Gastrocnemius medialis (tissue), 4 donors: Measurements from ENCODE around the gene OSBP2. TPM values are rescaled to one million over a fixed set of nuclear protein-coding genes. Genes with fewer than 3 reads are reported as not detected.

ENCODE experiments used
- ATAC-seq, 2 donors: fragments of 150-250 bp; one replicate each; pipeline ENCODE4 v1.9.1; 2016
- DNase-seq, 2 donors: peaks; one replicate each; pipeline ENCODE4 v3.0.0-alpha.2; 2019
- H3K27ac ChIP-seq, 4 donors: fragments of 200-600 bp; sonication (generic); 1 replicate in 1 of 4; 2 replicates in 3 of 4; pipeline ENCODE4 v1.5.1; 2016 to 2018; ENCODE audit warnings: mild to moderate bottlenecking in 2 of 4, moderate library complexity in 1 of 4
- H3K27me3 ChIP-seq, 3 donors: fragments of 200-600 bp; sonication (generic) in 2 of 3; 1 replicate in 1 of 3; 2 replicates in 2 of 3; pipeline versions ENCODE4 v1.5.1 to v1.6.0; 2016 to 2019; ENCODE audit warnings: mild to moderate bottlenecking in 1 of 3, moderate library complexity in 1 of 3
- H3K36me3 ChIP-seq, 2 donors: fragments of 200-600 bp; sonication (generic) in 1 of 2; one replicate each; pipeline ENCODE4 v1.5.1; 2017 to 2018
- H3K4me1 ChIP-seq, 2 donors: fragments of 200-600 bp; sonication (generic) in 1 of 2; one replicate each; pipeline ENCODE4 v1.5.1; 2016 to 2017; ENCODE audit warnings: mild to moderate bottlenecking in 2 of 2
- H3K4me3 ChIP-seq, 4 donors: fragments of 200-600 bp; sonication (generic) in 3 of 4; 1 replicate in 1 of 4; 2 replicates in 3 of 4; pipeline ENCODE4 v1.5.1; 2016 to 2019; ENCODE audit warnings: mild to moderate bottlenecking in 2 of 4
- H3K9me3 ChIP-seq, 3 donors: fragments of 200-600 bp; sonication (generic) in 2 of 3; 1 replicate in 1 of 3; 2 replicates in 2 of 3; pipeline ENCODE4 v1.5.1; 2016 to 2019
- POLR2A ChIP-seq, 2 donors: fragments of 450-650 bp; IDR thresholded peaks; one replicate each; pipeline ENCODE4 v1.6.1; 2017; ENCODE audit warnings: antibody characterized with exemption in 2 of 2, mild to moderate bottlenecking in 2 of 2, moderate library complexity in 2 of 2
- in situ Hi-C, 4 donors: fragments of 200-750 bp; cut with MboI; loops; one replicate each; pipeline versions ENCODE4 v1.15.0 to v1.8.0; 2017; ENCODE audit warnings: low sequenced_read_pairs in 4 of 4
- intact Hi-C: fragments of 100-400 bp; cut with DNase I; formaldehyde crosslinking; loops from one replicate; pipeline ENCODE4 v1.15.1; 2023; ENCODE audit warnings: low total_unique reads
- total RNA-seq, 4 donors: library from RNA; depleted of rRNA; stranded (reverse); fragments of >200 nt; gene quantifications; one replicate each; pipeline versions ENCODE4 v1.1.0 to v1.2.3, GENCODE V29; 2016
- TF ChIP-seq, protein P1 (sequence below), 5 experiments: fragments of 450-650 bp in 3 of 5; fragments of 200-600 bp in 2 of 5; sonication (generic) in 2 of 5; IDR thresholded peaks in 4 of 5; conservative IDR thresholded peaks in 1 of 5; 1 replicate in 4 of 5; 2 replicates in 1 of 5; pipeline ENCODE4 v1.5.1; 2016 to 2019; ENCODE audit warnings: antibody characterized with exemption in 5 of 5, mild to moderate bottlenecking in 3 of 5, moderate library complexity in 3 of 5

OSBP2 gene
- total RNA-seq, 4 donors from 2014 or later, result 2.8 to 4.3 (median 3.0) TPM

DNA sequence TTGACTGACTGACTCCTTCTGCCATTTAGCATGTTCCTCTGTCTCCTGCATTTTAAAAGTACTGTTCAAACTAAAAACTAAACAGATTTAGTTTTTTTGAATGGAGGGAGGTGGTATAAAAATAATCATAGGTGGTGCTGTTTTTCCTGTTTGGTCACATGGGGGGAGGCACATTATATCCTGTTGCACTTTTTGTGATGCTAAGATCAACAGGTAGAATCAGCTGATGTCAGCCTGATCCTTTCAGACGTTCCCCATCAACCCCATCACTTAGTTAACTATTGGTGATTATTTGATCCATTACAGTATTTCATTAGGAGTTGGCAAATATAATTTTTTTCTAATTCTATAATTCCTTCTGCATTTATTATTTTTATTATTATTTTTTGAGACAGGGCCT, 5.1 kb upstream of the OSBP2 start:
- ATAC-seq (no peak), DNase-seq (no peak)
- in situ Hi-C loops (loop anchor here in 1 of 4 donors (10.0 kb wide), 1 partner anchor 55 kb away; the partner anchor contains the start of gene SLC35E4), intact Hi-C loops (loop anchor here (10.0 kb wide), 1 partner anchor 265 kb away; the partner anchor contains the start of gene MTFP1)
- H3K36me3 ChIP-seq, result no peaks in the 10 kb centered on the region
- H3K27ac ChIP-seq, result no peak overlapping the region
- H3K4me1 ChIP-seq, result peaks cover 3 to 5% of the 10 kb centered on the region in 2 donors
- H3K27me3 ChIP-seq, result no peaks in the 10 kb centered on the region
- no peaks in the 10 kb centered on the region for H3K9me3 ChIP-seq
- no peak overlapping the region for H3K4me3 ChIP-seq
- no peak for TF ChIP-seq POLR2A (IDR thresholded peaks at IDR 0.05)
- TF ChIP-seq, protein P1, sequence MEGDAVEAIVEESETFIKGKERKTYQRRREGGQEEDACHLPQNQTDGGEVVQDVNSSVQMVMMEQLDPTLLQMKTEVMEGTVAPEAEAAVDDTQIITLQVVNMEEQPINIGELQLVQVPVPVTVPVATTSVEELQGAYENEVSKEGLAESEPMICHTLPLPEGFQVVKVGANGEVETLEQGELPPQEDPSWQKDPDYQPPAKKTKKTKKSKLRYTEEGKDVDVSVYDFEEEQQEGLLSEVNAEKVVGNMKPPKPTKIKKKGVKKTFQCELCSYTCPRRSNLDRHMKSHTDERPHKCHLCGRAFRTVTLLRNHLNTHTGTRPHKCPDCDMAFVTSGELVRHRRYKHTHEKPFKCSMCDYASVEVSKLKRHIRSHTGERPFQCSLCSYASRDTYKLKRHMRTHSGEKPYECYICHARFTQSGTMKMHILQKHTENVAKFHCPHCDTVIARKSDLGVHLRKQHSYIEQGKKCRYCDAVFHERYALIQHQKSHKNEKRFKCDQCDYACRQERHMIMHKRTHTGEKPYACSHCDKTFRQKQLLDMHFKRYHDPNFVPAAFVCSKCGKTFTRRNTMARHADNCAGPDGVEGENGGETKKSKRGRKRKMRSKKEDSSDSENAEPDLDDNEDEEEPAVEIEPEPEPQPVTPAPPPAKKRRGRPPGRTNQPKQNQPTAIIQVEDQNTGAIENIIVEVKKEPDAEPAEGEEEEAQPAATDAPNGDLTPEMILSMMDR (IDR thresholded peaks at IDR 0.05 in 4 of 5, conservative IDR thresholded peaks at IDR 0.05 in 1 of 5), result no peak

DNA sequence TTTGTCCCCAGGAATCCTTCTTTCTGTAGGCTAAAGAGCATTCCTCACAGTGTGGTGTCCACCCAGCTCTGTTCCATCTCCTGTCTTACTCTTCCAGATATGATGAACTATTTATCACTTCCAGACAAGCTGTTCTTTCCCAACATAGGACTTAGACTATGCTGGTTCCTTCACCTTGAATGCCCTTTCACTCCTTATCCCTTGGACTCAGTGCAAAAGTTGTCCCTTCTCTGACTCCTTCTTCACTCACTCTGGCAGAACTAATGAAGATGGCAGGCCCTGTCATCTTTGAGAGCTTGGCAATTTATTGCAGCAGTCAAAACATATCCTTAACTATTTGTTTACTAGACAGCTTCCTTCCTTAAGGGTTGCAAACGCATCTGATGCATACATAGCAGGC, 3.5 kb upstream of the OSBP2 start:
- in situ Hi-C loops, result loop anchor here in 1 of 4 donors (10.0 kb wide), 1 partner anchor 56 kb away; the partner anchor contains the start of gene SLC35E4
- H3K36me3 ChIP-seq, result no peaks in the 10 kb centered on the region
- H3K27ac ChIP-seq, result no peak overlapping the region

GRCh38 chr22:30694171-30694639, 469 bp upstream of the OSBP2 start:
- DNase-seq (peak; percentile 25 to 40), ATAC-seq (peak; percentile 70 to 71)
- in situ Hi-C loops (loop anchor here in 1 of 4 donors (10.0 kb wide), 1 partner anchor 59 kb away; the partner anchor contains the start of gene SLC35E4), intact Hi-C loops (loop anchor here (2.0 to 10.0 kb wide), 2 partner anchors 59 to 269 kb away; partner anchors contain the start of genes MTFP1 and SLC35E4)
- Histone ChIP-seq H3K27ac (peak overlapping the region; percentile 48 to 86 (median 74)), H3K4me3 (peak overlapping the region; percentile 53 to 75 (median 67)), H3K9me3 (no peaks in the 10 kb centered on the region), H3K36me3 (no peaks in the 10 kb centered on the region), H3K4me1 (peaks cover 5 to 7% of the 10 kb centered on the region in 2 donors), H3K27me3 (no peaks in the 10 kb centered on the region)
- TF ChIP-seq POLR2A (IDR thresholded peaks at IDR 0.05), result no peak
- TF ChIP-seq, protein P1 (IDR thresholded peaks at IDR 0.05 in 4 of 5, conservative IDR thresholded peaks at IDR 0.05 in 1 of 5), result no peak

More for the DNA sequence above, 3.5 kb upstream of the OSBP2 start:
- H3K27me3 ChIP-seq, result no peaks in the 10 kb centered on the region
- ATAC-seq (no peak), DNase-seq (no peak)
- H3K4me1 ChIP-seq, result peaks cover 5 to 7% of the 10 kb centered on the region in 2 donors
- no peak overlapping the region for H3K4me3 ChIP-seq
- TF ChIP-seq POLR2A (IDR thresholded peaks at IDR 0.05), result no peak
- TF ChIP-seq, protein P1 (IDR thresholded peaks at IDR 0.05 in 4 of 5, conservative IDR thresholded peaks at IDR 0.05 in 1 of 5), result no peak
- intact Hi-C loops, result loop anchor here (10.0 kb wide), 1 partner anchor 266 kb away; the partner anchor contains the start of gene MTFP1
- no peaks in the 10 kb centered on the region for H3K9me3 ChIP-seq

DNA sequence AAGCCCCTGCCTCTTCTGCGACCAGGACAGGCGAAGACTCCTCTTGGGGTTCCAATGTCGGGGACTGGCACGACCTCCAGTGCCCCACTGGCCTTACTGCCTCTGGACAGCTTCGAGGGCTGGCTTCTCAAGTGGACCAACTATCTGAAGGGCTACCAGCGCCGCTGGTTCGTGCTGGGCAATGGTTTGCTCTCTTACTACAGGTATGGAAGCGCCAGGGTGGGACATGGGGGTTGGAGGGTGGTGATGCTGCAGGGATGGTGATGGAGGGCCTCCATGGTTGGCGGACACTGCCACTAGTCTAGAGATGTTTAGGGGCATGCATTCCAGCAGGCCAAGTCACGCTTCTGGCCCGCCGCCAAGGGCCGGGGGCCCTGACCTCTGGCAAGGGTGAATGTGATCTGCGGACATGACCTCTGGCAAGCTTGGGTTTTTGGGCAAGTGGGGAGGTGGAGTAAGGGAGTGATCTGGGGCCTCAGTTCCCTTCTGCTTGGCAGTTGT, 727 bp downstream of the OSBP2 start:
- intact Hi-C loops (loop anchor here (1.0 to 10.0 kb wide), 3 partner anchors 28 to 271 kb away; partner anchors contain the start of genes DUSP18, MTFP1 and SLC35E4), in situ Hi-C loops (loop anchor here in 1 of 4 donors (10.0 kb wide), 1 partner anchor 61 kb away; the partner anchor contains the start of gene SLC35E4)
- DNase-seq (no peak), ATAC-seq (peak in 1 of 2 donors; percentile 6)
- TF ChIP-seq POLR2A (IDR thresholded peaks at IDR 0.05), result no peak
- TF ChIP-seq, protein P1 (IDR thresholded peaks at IDR 0.05 in 4 of 5, conservative IDR thresholded peaks at IDR 0.05 in 1 of 5), result no peak
- Histone ChIP-seq H3K36me3 (no peaks in the 10 kb centered on the region), H3K27ac (peak overlapping the region; percentile 64 to 81 (median 73)), H3K27me3 (no peaks in the 10 kb centered on the region), H3K9me3 (no peaks in the 10 kb centered on the region), H3K4me1 (peaks cover 5 to 7% of the 10 kb centered on the region in 2 donors), H3K4me3 (peak overlapping the region; percentile 59 to 72 (median 64))
